Activated CD4-positive, alpha-beta T cell treated with anti-CD3 and anti-CD28 coated beads, Interleukin-2, amount 50 U/mL, for 16 hours (primary cell): Measurements from ENCODE around the gene TM2D1.

ENCODE experiments used
- DNase-seq: peaks from one replicate; pipeline ENCODE4 v3.0.0-alpha.2; 2020

TM2D1 gene

DNA sequence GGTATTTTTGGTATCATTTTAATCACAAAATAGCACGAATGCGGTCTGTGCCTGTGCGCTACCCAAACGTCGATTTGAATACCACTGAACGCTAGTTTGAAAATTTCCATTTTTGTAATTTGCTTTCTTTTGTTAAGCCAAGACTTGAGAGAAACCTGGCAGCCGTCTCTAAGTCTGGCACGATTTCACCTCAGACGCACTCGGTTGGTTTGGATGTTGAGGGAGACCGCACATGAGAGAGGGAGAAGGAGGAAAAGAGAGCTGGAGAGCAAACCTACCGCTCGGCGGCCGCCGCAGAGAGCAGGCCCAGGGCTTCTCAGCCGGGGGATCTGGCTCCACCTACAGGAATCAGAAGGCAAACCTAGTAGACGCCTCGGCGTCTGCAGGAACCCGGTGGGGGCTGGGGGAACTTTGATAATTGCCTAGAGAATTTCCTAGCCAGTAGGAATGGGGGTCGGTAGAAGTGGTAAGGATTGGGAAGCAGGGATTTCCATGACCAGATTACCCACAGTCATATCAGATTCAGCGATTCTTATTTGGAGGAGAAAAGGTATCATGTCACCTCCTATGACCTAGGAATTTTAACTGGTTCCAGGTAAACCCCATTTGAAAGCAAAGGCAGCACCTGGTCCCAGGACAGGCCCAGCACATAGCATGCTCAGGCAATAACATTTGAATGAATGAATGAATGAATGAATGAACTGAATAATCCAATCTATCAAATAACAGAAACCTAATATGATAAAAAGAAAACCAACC, 83.2 kb downstream of the TM2D1 start:
- DNase-seq = peak; percentile 70

DNA sequence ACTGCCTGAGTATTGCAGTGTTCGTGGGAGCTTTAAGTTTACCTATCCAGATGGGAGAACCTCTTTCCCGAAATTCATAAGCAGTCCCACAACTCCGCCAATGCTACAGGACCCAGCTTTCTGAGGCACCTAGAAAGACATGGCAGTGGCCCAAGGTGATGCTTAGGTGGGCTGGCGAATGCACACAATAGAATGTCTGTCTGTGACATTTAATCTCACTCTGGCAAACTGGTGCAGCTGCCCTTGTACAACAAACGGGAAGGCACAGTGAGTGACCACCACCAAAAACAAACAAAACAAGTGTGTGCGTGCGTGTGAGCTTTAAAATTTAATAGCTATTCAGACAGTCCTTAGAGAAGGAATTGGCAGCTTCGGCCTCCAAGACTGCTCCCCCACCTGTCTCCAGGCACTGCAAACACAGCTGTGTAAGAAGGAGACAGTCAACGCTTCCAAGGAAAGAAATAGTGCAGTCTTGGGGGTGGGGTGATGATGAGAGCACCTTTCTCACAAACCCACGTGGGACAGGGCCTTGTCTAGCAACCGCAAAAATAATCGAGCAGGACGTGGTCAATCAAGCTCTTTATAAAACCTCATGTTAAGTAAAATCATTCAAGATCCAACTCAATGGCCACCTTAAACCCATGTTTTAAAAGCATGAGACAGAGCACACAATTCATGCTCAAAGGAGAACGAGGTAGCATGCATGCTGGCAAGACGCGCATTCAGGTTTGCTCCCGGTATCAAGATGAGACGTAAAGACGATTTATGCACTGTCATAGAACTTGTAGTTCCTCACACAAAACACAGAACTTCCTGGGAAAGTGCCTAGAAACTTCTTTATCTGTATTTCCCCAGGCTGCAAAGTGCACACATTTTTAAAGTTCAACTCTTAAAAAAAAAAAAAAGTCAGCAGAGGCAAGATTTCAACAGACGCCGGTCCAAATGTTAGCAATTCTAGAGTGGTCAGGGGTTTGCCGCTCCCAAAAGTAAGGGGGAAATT, 84.1 kb downstream of the TM2D1 start:
- DNase-seq = no peak

DNA sequence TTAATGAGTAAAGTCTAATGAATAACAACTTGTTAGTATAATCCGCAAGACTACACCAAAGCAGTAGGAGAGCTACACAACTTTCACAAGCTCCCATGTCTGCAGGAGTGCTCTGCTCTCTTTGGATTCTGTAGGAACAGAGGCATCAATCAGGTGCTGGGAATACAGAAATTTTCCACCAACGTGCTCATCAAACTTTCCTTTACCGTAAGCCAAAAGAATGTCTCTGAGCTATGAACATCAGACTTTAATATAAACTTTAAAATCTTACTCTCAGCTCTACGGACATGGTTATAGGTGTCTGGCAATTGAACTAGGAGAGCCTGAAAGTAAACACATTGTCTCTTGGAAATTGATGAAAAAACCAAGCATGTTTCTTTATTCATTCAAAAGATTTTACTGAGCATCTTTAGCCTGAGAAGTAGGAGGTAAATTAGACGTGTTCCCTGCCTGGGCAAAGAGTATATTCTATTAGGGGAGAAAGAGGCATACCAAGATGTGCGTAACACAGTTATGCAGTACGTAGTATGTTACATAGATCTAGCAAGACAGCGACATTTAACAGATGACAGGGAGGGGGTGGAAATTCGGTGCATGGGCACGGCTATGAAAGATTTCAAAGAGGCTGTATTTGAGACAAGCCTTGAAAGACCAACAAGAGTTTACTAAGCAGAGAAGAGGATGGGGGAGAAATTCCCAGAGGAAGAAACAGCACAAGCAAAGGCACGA, 85.2 kb downstream of the TM2D1 start:
- DNase-seq = no peak

DNA sequence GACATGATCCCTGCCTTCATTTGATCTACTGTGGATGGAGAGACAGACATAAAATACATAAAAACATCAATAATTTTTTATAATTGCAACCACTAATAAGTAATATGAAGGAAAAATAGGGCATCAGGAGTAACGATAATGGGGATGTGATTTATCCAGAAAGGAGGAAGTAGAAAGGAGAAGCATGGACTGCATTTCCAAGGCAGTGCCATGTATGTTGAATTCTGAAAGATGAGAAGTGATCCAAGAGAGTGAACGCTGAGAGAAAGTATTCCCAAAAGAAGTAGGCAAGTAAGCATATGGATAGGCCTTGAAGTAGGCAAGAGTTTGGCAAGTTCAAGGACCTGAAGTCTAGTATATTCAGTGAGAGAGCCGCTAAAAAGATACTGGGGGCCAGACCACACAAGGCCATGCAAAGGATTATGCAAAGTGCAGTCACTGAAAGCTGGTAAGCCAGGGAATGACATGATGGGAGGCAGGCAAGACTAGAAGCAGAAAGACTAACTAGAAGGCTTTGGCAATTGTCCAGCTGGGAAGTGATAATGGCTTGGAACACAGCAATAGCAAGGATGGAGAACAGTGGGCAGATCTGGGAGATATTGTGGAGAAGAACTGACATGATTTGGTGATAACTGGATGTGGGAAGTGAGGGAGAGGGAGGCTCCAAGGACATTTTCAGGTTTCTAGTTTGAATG, 85.9 kb downstream of the TM2D1 start:
- no peak for DNase-seq

DNA sequence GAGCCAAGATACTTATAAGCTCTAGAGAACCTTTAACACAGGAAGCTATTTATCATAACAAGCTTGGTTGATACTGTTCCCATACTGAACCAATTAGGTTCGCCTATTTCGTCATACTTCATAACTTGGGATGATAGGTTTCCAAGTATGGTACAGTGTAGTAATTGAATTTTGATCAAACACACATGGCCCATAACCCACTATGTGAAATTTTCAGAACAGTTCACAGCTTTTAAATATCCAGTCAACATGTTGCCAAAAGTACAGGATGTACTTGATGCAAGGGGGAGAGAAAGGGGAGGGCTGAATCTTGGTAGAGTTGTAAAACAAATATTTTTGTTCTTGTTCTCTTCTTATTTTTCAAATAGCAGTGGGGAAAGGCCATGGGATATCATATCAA, 86.6 kb downstream of the TM2D1 start:
- no peak for DNase-seq

DNA sequence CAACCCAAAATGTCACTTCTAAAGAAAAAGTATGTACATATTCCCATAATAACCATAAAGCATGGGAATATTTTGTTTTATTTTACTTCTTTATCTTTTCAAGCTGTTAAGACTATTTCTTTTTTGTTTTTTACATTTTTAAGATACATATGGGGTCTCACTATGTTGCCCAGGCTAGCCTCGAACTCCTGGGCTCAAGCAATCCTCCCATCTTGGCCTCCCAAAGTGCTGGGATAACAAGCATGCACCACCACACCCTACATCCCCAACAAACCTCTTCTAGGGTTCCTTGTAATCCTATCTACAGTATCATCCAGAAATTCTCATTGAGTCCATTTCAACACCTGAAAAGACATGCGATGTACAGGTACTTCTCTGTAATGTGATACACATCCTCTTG, 87.5 kb downstream of the TM2D1 start:
- no peak for DNase-seq

DNA sequence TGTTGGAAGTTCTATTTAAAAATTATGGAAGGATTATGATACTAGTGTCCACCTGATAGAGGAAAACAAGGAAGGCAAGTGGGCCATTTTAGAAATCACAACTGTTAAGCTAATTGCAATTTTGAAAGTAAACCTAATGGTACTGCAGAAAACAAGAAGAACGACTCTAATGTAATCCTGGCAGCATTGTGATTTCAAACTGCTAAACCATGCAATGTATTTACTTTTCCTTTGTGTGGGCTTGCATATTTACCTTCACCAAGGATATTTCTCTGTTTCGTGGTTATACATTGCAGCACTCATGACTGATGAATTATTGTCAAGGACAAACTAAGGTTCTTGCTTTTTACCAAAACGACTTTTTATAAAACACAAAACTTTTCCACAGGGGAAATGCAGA, 88.1 kb downstream of the TM2D1 start:
- no peak for DNase-seq

DNA sequence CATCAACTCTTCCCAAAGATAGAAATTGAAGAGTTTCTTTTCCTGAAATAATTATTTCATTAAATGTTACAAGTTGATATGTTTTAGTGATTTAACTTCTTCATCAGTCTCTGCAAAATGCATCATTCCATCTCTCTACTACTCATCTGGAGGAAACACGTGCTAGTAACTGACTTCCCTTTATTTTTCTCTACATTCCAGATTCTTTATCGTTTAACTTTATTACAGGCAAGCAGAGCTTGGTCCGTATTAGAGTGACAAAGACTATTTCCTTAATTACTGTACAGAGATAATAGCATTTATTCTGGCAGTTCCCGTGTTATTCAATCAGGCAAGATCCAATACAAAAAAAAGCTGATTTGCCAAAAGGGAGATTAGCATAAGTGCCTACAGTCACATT, 88.6 kb downstream of the TM2D1 start:
- DNase-seq = no peak

DNA sequence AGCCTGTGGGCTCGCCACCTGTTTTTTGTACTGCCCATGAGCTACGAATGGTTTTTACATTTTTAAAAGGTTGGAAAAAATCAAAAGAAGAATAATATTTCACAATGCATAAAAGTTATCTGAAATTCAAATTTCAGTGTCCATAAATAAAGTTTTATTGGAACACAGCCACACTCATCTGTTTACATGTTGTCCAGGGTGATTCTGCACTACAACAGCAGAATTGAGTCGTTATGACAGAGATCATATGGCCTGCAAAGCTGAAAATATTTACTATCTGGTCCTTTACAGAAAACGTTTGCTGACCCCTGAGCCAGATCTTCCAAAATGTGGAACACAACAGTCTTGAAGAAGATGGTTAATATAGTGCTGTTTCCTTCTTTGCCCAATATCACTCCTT, 89.4 kb downstream of the TM2D1 start:
- no peak for DNase-seq

DNA sequence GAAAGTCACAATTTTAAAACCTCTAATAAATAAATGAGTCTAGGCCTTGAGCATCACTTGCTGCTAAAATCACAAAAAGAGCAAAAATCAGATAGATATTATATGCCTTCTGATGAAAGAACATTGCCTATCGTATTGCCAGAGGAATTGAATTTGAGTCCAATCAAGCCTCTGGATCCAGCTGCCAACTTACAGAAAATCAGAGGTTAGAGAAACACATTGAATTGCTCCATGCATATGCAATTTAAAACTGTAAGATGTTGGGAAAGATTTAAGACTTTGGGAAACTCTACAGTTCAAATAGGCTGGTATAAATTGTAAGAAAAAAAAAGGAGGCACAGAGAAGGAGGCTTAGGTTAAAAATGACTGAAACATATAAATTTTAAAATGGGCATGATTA, 93.5 kb downstream of the TM2D1 start:
- no peak for DNase-seq
